ENCODE results near the gene MIOS.

GRCh38 chr7:7614018-7614741 lies 47.5 kb downstream of the MIOS start:
- no peak for TF ChIP-seq CTCF (IDR thresholded peaks at IDR 0.05)
- TF ChIP-seq POLR2A (IDR thresholded peaks at IDR 0.05), result no peak
- TF ChIP-seq POLR2AphosphoS5 (IDR thresholded peaks at IDR 0.05), result no peak
- no peak for TF ChIP-seq EP300 (IDR thresholded peaks at IDR 0.05)

All from upper lobe of left lung (tissue), 4 donors.